Iris pigment epithelial cell (primary cell): ENCODE data around the gene RXRB.
"Not testable (repeated sequence)": the region's sequence is repeated elsewhere in the genome, so short reads cannot be mapped to it uniquely, and the experiment has no call there.

ENCODE experiments used
- DNase-seq: peaks from one replicate; pipeline ENCODE4 v3.0.0-alpha.2; 2011; ENCODE audit warnings: low read depth

RXRB gene

DNA sequence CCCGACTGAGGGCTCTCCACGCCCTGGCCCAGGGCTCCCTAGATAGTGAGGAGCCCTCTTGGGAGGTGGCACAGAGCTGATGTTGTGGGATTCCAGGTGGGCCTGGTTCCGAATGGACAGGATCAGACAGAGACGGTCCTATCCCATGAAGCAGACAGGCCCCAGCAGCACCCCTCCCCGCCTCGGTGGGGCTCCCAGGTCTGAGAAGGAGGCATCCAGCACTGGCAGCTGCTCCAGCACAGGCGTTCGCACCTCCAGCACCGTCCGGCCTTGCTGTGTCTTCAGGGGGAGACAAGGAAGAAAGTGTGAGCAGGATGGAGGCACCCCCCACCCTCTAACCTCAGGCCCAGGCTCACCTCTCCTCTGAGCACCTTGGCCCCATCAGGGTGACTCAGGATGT lies 36.9 kb downstream of the RXRB start:
- no peak for DNase-seq

DNA sequence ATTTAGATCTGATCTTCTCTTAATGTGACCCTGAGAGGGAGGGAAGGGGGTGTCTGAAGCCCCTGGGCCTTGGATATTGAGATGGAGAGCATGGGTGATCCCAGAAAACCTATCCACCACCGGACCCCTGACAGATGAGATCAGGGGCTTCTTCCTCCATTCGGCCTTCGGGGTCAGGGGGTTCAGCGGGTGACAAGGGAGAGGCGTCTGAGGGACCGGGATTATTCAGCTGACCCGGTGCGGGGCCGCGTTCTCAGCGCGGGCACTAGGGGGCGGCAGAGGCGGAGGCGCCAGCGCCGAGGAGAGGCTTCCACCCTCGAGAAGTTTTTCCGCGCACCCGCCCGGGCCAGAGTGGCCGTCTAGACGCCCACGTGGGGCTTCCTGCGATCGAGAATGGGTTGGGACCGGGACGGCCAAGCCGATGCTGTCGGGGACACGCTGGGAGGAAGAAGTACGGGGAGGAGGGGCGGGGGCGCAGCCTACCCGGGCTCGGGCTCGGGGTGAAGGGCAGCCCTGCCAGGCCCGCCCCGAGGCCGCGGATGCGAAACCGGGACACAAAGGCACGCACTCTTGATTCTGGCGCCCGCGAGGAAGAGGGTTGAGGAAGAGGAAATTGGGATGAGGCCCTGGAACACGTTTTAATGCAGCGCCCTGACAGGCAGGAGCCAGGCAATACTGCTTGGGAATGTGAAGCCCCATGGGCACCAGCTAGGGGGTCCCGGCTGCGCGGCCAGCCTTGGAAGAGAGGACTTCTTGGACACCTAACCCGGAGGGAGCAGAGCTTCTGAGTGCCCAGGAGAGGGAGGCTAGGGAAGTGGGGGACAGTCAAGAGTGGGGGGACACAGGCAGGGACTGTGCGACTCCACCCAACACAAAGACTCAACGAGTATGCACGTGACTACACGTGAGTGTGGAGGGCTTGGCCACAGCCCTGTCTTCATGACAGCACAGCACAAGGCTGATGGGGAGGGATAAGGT lies 38.8 kb downstream of the RXRB start:
- DNase-seq: peak; percentile 54

DNA sequence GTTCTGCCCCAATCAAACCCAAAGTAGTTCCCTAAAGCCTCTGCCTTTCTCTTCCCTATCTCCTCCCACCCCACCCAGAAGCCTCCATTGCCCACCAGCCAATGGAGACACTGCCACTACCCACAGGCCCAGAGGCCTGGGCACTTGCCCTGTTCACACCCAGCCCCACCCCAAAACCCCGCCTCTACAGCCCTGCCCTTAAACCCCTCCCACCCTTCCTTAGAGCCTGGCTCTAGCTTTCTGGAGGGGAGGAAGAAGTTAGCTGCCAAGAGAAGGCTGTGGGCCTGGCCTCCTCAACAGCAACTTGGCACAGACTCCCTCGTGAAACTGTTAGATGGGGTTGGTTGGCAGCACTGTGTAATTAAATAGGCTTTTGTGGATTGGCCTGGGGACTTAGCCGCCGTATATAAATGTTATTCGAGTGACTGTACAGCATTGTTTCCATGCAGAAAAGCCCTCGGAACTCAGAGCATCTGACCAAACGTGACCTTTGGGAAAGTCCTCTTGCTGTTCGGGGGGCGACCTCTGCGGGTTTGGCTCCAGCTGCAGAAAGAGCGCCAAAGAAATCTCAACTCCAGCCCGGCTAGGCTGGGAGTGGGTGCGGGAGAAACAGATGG lies 39.6 kb downstream of the RXRB start:
- DNase-seq: peak; percentile 96

DNA sequence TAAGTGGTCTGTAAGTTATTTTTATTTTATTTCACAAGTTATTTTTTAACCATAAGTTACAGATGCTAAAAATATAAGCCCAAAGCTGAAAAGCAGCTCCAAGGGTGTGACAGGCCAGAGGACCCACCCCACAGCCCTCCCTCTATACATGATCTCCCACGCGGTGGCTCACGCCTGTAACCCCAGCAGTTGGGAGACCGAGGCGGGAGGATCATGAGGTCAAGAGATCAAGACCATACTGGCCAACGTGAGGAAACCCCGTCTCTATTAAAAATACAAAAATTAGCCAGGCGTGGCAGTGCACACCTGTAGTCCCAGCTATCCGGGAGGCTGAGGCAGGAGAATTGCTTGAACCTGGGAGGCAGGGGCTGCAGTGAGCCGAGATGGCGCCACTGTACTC lies 40.4 kb downstream of the RXRB start:
- DNase-seq: no peak

DNA sequence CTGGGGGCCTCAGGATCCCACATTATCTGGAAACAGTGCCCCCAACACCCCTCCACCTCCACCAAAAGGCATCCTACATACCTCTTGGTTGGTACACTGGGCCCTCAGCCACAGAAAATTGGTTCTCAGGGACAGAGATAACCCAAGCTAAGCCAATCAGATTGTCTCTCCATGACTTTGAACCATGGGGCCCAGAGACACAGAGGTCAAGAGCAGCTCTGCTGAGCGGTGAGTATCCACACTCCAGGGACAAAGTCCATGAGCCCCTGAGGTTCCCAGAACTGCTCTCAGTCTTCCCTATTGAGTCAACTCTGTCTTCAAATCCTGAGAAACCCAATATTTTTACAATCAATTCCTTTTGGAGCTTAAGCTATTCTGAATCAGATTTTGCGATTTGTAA lies 43.5 kb downstream of the RXRB start:
- DNase-seq: no peak

DNA sequence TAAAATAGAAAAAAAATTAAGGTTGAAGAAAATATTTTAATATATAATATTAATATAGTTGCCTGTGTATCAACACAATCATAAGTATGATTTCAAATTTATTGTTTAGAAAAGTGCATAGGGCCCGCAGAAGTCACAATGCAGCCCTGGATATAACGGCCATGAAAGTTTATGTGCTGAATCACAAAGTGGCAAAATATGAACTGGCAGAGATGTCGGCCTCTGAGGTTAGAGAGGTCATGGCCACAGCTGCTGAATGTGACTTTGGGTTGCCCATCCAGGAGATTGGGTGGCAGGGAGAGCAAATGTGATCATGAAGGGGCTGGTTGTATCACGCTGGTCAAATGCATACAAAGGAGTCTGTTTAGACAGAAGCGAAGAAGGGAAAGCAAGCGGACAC lies 43.9 kb downstream of the RXRB start:
- DNase-seq: no peak

DNA sequence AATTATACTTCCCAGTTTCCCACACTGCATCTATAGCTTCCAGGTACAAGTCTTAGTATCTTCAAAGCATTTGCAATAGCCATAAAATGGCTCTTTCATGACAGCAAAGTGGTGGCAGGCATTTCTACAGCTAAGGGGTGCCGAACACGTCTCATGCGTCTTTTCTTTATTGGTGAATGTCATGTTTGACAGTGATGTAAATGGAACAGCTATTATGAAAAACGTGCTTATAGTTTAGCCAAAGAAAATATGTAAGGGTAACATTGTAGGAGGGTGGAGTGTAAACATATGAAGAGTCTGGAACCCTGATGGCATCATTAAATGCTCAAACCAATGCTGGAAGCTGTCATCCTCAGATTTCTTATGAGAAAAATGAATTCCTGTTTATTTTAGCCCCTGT lies 46.1 kb downstream of the RXRB start:
- DNase-seq: no peak

DNA sequence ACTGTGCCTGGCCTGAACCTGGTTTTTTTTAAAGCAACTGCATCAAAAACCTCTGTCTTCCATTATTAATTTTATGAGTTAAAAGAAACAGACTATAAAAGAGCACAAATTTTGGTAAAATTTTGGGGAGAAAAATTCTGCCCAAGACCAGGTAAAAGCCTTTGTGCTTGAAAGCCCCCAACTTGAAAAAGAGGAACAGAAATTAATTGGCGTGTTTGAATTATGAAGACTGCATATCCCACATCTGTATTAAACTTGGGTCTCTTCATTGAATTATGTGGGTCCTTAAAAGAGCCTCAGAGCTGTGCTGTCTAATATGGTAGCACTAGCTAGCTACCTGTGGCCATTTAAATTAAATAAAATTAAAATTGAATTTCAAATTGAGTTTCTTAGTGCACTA lies 49.4 kb downstream of the RXRB start:
- no peak for DNase-seq

DNA sequence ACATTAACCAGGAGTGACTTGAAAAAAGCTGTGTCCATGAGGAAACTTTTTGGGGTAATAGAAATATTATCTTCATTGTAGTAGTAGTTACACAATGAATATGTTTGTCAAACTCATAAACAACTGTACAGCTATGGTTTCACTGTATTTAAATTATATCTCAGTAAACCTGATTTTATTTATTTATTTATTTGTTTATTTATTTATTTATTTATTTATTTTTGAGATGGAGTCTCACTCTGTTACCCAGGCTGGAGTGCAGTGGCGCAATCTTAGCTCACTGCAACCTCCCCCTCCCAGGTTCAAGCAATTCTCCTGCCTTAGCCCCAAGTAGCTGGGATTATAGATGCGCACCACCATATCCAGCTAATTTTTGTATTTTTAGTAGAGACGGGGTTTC lies 49.9 kb downstream of the RXRB start:
- not testable (repeated sequence) for DNase-seq

DNA sequence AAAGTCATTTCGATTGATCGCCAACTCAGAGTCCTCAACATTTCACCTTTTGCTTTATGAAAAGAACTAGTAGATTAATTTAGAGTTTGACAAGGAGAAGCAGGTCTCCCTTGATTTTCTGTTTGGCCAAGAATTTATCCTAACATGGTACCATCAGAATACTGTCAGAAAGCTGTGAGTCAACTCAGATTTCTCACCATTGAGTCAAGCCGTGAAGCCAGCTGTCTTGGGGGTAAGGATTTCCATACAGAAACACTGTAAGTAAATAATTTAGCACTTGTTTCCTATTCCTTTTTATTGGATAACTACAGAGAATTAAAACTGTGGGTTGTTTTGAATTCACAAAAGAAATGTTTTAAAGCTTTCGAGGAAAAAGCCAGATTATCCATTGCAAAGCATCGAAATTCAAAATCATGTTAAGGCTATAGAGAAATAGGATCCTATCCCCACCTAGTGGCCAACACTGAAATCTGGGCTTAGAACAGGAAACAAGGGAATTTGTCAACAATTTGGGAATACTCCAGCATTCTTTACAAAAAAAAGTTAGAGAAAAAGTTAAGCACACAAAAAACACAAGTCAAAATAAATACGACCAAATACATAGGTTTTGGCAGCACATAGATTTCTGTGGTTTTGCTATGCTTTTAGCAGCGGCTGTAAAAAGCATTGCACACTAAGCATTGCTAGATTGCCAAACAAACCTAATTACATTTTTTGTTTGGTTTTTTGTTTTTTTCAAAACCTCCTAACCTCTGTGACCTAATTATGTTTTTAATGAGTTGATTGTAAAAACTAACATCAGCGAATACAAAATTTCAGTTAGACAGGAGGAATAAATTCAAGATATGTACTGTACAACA lies 52.4 kb downstream of the RXRB start:
- DNase-seq: peak; percentile 52

DNA sequence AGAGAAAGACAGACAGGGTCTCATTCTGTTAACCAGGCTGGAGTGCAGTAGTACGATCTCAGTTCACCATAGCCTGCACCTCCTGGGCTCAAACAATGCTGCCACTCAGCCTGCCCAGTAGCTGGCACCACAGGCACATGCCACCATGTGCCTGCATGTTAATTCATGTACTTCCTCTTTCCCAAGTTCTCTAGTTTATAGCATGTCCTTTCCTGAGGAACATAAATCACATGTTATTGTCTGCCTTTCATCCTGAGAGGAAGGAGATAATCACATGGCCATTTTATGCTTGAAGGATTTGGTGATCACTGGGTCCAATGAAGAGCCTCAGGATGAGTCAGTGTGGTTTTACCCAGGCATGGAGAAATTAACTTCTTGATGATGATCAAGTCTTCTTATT lies 56.1 kb downstream of the RXRB start:
- peak; percentile 22 for DNase-seq
